Islet precursor cell (in vitro differentiated cells): ENCODE data around the gene UBE2I.
"Not testable (repeated sequence)": the region's sequence is repeated elsewhere in the genome, so short reads cannot be mapped to it uniquely, and the experiment has no call there.

Experiments used
- DNase-seq: peaks from one replicate; pipeline ENCODE4 v3.0.0-alpha.2; 2018

The UBE2I gene

DNA sequence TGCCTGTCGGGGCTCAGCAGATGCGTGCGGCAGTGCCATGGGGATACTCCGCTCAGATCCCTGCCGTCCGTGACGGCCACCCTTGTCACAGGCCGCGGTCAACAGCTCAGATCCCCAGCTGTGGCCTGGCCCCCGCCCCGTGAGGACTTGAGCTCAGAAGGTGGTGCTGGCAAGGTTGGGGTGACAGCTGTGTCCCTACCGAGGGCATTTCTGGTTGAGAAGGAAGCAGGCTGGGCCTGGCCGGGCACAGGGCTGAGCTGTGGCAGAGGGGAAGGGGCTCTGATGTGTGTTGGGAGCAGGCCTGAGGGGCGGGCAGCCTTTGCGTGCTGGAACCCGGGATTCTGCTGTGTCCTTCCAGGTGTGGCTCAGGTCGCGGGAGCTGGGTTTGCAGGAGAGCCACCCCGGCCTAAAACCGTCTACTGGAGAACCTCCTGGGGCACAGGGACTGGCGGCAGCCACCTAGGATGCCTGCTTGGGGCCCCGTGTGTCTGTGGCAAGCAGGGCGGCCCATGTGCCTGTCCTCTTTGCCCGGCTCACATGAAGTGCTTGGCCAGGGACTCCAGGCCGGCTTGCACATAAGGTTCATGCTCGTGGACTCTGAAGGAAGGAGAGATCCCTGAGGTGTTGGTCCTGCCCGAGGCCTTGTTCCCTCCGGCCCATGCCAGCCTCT is 5.1 kb downstream of the UBE2I start:
- DNase-seq, result no peak

DNA sequence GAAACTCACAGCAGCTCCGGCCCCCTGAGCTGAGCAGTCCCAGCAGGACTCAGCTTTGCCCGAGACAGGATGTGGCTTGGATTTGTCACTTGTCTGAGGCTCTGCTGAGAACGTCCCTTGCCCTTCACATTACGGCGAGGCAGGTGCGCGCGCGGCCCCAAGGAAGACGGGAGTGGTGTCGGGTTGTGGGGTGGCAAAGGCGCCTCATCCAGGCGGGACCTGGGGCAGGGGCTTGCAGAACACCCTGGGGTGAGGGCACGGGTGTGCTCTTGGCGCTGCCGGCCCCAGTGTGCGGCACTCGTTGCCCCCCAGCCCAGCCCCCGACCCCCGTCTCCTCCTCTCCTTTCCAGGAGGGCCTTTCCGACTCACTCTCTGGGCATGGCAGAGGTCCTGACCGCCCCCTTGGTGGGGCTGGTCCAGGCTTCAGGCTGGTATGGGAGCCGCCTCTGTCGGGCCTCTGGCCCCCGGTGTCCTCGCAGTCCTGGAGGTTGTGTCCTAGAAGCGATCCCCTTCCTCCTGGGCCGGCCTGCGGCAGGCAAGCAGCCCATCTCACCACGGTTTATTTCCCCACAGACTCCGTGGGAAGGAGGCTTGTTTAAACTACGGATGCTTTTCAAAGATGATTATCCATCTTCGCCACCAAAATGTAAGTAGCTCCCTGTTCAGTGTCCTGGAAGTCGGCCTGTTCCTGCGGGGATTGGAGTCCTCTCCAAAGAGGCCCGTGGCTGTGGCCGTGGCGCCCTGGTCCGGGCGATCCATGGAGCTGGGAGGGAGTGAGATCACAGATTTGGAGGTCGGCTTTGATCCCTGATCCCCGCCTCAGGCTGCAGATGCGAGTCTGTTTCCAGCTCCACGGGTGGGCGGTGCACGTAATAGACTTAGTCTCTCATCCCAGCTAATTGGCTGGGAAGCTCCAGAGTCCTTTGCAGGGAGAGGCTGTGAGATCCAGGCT is 5.9 kb downstream of the UBE2I start:
- DNase-seq, result no peak

DNA sequence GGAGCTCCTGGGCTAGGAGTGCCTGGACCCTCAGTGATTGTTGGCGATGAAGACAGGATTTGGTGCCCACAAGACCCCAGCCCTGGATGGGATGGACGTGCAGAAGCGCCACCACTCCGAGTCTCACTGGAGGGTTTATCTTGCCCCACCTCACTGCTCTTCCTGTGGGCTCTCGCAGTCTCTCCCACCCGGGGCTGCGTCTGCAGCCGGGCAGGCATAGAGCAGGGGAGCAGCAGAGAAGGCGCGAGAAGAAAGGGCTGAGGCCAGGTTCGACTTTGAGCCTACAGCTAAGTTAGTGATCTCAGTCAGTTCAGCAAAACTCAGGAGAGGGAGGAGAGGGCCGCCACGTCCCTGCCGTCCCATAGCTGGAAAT is 6.6 kb downstream of the UBE2I start:
- no peak for DNase-seq

DNA sequence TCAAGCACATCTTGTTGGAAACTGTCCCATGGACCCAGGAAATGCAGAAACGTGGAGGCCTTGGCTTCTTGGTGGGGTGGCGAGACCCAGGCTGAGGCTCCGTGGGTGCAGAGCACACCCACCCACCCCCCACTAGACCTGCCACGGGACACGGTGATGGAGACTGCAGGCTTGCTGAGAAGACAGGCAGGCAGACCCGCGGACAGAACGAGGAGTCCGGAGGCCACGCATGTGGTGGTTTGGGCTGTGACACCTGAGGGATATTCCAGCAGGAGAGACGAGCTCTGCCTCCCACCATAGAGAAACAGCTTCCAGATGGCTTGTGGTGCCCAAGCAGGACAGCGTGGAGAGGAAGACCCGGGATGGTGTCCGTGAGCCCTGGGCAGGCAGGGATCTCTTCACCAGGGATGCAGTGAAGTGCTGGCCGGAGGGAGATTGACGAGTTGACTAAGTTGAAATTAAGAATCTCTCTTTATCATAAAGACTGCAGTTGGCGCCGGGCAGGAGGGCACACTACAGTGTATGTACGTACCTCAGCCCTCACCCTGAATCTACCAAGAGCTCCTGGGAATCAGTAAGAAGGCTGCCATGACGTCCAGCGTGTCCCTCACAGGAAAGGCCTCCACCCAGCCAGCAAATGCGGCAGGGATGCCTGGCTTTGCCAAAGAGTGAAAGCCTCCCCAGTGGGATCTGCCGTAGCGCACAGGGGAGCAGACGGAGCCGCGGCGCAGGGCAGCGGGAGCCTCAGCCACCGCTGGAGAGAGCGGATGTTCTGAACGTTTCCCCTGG is 8.2 kb downstream of the UBE2I start:
- DNase-seq, result no peak

DNA sequence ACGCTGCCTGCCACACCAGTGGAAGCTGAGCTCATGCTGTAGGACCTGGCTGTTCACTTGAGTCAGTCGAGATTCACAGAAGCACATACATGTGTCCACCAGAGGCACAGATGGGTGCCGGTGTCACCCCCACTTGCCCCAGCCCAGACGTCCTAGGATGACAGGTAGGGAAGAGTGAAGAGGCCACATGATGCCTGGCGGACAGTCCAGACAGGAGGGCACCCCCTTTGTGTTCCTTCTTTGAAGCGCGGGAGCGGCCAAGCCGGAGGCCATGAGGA is 8.8 kb downstream of the UBE2I start:
- DNase-seq, result no peak

DNA sequence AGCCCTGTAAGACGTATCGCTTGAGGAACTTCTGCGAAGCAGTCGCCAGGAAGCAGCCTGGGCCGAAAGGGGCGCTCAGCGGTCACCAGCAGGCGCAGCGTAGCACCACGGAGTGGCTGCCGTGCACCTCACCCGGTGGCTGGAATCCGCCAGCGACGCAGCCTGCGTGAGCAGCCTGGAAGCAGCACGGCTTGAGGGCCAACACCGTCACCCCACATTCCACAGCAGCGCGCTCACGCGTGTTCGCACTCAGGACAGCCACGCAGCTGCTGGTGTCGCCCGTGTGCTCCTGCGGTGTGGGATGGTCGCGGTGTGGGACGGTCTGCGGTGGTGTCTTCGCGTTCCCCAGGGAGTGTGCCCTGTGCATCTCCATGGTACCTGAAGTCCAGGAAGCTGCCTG is 9.6 kb downstream of the UBE2I start:
- no peak for DNase-seq

DNA sequence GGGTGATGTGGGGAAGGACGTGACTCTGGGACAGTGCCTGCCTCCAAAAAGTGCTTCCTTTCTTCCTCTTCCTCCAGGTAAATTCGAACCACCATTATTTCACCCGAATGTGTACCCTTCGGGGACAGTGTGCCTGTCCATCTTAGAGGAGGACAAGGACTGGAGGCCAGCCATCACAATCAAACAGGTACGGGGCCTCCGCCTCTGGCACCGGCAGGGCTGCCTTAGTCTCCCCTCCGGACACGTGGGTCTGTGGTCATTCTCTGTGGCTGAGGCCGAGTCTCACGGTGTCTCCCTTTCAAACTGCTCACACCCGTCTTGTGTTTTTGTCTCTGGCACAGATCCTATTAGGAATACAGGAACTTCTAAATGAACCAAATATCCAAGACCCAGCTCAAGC is 10.7 kb downstream of the UBE2I start:
- no peak for DNase-seq

DNA sequence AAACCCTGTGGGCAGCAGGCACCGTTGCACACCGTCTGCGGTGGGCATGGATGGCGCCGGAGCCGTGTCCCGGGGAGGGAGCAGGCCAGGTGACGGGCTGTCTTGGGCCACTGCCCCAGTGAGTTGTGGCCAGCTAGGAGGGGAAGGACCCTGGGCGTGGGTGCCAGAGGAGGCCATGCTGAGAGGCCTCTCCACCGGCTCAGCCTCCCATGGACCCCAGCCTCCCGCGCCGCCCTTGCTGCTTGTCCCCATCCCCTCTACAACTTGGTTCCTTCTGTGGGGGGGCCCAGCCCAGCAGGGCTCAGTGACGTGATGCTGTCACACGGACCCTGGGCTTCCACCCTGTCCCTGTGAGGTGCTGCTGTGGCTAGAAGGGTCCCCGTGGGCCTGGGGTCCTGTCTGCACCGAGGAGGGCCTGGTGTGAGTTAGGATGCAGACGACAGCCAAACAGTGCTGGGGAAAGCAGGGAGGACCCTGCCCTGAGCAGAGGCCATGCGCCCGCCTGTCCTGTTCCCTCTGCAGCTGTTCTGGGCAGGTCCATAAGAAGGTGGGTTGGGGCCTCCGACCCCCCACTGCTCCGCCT is 11.3 kb downstream of the UBE2I start:
- no peak for DNase-seq

DNA sequence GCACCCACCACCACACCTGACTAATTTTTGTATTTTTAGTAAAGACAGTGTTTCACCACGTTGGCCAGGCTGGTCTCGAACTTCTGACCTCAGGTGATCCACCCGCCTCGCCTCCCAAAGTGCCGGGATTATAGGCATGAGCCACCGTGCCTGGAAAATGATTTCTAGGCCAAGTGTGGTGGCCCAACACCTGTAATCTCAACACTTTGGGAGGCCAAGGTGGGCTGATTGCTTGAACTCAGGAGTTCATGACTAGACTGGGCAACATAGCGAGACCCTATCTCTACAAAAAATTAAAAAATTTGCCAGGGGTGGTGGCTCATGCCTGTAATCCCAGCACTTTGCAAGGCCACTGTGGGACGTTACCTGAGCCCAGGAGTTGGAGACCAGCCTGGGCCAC is 13.0 kb downstream of the UBE2I start:
- no peak for DNase-seq

DNA sequence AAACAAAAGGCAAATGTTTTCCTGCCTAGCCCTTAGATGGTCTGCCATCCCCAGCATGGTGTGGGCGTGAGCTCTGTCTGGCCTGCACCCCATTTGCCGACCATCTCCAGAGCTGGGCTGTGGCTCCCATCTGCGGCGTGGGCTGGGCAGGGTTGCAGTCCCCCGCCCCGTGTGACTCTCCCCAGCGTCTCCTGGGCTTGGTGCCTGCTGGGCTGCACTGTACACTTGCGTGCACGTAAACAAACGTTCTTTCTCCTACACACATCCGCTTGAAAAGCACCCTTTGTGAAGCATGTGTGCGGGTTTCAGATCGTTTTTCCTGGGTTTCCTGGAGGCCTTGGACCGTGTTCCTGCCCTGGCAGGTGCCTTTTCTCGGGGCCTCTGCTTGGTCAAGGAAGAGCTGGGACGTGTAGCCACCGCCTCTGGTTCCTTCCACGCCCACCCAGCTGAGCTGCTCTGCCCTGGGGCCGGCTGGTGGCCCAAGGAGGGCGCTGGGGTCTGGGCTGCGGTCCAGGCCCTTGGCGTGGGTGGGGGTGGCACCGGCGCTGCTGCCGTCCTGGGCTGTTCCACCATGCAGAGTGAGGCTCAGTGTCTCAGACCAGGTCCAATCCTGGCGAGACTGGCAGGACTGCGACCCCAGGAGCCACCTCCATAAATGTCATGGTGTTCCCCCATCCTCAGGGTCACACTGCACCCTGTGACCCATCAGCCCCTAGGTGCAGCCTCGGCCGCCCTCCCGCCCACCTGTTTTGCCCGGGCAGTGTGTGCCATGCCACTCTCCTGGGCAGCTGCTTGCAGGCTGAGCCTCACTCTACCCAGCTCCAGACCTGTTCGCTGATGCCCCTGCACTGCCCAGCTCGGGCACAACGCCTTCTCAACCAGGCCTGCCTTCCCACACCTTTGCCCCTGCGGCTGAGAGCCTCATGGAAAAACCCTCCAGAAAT is 14.1 kb downstream of the UBE2I start:
- DNase-seq, result no peak

DNA sequence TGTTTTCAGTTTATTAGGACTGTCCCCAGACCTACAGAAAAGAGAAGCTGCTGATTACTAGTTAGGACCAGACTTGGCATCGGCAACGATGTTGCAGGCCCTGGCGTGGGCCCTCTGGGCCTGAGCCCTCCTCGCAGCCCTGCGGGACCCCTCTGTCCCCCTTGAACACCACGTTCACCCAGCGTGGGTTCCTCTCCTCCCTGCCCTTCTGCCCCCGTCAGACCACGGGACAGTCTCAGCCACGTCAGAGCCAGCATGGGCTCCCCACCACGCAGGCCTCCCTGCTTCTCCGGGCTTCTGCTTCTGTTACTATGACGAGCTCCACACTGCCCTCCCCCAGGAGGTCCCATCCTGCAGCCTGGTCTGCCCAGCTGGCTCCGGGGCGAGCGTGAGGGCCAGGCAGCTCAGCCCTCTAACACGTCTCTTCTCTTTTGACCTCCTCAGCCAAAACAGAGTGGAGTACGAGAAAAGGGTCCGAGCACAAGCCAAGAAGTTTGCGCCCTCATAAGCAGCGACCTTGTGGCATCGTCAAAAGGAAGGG is 14.9 kb downstream of the UBE2I start:
- DNase-seq, result no peak

DNA sequence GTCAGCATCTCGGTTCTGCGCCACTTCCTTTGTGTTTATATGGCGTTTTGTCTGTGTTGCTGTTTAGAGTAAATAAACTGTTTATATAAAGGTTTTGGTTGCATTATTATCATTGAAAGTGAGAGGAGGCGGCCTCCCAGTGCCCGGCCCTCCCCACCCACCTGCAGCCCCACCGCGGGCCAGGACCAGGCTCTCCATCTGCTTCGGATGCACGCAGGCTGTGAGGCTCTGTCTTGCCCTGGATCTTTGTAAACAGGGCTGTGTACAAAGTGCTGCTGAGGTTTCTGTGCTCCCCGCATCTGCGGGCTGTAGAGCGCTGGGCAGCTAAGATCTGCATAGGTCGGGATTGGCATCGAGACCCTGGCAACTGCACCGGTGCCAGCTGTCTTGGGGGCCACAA is 15.8 kb downstream of the UBE2I start:
- no peak for DNase-seq

DNA sequence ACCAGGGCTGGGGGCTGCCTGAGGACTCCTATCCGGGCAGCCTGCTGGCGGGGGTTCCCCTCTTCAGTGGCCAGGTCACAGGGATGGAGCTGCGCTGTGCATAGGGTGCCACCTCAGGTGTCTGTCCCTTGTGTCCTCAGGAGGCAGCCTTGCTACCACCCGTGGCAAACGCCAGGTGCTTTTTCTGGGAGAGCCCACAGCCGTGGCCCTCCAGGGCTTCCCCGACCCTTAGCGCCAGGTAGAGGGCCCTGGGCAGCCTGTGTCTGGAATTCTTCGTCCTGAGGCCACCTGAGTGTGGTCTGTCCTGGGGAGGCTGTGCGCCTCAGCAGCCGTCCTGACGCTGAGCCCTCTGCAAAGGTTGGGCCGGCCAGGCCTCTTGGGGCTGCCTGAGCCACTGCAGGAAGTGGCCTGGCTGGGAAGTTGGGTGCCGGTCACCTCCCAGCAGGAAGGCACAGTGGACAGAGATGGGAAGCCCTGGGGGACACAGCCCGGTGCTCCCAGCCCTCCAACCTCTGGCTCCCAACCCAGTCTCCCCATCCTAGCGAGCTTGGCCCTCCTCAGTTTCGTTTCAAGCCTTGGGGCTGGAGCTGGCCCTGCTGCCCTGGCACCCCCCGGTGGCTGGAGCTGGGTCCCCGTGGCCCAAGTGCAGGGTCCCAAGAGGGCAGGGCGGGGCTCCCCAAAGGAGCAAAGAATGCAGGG is 16.4 kb downstream of the UBE2I start:
- no peak for DNase-seq

DNA sequence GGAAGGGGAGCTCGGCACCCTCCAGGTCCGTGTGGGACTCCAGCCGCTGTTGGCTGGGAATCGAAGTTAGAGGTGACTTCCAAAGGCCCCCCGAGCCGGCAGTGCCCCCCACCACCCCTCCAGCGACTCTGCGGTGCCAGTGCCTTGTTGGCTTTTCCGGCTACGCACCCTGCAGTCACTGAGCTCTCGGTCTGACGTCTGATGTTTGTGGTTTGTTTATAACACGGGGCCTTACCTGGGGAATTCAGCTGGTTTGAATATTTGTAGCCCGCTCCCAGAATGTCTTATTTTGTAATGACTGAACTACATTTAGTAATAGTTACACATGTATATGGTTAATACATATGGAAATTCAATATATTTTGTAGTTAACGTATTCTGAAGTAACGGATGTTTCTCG is 17.0 kb downstream of the UBE2I start:
- DNase-seq, result no peak

DNA sequence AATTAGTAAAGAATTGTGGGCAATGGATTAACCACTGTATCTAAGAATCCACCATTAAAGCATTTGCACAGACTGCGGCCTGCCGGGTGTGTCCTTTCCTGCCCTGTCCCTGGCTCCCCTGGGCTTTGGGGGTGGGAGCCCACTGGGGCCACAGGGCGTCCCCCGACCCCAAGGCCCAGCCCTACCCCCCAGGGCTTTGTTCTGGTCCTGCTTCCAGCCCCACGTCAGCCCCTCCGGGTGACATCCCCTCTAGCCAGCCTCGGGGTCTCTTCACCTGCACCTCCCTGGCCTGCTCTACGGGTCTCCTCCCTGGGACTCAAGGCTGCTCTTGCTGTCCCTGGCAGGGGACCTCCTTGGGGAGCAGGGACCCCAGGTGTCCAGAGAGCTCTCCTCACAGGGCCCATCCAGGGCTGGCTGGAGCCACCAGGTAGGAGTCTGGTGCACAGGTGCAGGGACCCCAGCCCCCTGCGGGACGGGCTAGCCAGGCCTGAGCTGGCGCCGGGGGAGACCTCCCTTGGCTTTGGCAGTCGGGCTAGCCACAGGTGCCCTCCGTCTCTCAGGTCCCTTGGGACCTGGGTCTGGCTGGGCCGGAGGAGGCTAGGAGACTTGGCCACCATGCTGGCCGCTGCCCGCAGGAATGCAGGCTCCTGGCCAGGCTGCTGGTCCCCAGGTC is 17.6 kb downstream of the UBE2I start:
- DNase-seq, result no peak

DNA sequence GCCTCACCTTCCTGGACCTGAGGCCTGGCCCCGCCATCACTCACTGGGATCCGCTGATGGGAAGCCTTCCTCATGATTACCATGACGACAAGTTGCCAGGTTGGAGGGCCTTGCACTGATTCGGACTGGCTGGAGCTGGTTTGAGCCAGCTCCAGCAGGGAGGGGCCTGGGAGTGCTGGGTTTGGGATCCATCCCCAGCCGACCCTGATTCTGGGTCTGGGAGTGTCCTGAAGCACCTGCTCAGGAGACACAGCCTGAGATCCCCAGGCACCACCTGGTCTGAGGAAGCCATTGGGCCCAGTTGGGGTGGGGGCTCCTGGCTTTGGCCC is 18.1 kb downstream of the UBE2I start:
- no peak for DNase-seq

DNA sequence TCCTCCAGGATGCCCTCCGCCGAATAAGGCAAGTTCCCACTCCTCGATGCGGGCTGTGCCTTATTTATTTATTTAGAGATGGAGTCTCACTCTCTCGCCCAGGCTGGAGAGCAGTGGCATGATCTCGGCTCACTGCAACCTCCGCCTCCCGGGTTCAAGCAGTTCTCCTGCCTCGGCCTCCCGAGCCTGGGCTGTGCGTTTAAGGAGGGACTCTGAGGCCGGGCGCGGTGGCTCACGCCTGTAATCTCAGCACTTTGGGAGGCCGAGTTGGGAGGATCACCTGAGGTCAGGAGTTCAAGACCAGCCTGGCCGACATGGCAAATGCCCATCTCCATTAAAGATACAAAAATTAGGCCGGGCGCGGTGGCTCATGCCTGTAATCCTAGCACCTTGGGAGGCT is 18.7 kb downstream of the UBE2I start:
- DNase-seq, result not testable (repeated sequence)

DNA sequence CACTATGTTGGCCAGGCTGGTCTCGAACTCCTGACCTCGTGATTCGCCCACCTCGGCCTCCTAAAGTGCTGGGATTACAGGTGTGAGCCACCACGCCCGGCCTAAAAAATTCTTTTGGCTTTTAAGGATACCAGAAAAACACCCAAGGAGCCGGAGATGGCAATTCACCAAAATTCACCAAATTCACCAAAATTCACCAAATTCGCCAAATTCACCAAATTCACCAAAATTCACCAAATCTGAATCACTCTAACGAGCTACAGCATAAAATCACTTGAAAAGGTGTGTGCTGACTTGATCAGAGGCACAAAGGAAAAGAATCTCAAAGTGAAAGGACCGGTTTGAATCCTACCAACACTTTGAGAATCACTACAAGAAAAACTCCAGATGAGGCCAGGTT is 19.5 kb downstream of the UBE2I start:
- DNase-seq, result not testable (repeated sequence)

DNA sequence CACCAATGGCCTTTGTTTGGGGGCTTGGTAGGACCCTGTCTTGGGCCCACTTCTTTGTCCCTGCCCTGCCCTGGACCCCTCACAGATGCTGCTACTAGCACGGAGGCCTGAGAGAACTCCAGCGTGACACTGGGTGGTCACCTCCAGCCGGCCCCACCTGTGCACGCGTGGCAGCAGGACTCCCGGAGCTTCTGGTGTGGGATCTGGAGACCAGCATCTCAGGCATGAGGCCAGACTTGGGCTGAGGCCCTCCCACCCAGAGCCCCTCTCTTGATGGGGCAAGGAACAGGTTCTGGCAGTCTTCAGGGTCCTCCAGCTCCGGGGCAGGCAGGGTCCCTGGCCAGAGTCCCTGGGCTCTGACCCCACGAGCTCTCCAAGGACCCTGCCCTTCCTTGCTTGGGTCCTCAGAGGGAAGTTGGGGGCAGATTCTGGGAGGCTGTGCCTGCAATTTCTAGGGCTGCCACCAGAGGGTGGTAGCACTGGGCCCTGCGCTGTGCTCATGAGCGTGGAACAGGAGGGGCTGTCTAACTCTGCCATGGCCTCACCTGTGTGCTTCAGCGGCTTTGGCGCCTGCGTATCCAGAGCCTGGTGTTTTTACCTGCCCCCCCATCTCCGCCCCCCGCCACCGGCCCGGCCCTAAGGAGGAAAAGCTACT is 21.0 kb downstream of the UBE2I start:
- no peak for DNase-seq

DNA sequence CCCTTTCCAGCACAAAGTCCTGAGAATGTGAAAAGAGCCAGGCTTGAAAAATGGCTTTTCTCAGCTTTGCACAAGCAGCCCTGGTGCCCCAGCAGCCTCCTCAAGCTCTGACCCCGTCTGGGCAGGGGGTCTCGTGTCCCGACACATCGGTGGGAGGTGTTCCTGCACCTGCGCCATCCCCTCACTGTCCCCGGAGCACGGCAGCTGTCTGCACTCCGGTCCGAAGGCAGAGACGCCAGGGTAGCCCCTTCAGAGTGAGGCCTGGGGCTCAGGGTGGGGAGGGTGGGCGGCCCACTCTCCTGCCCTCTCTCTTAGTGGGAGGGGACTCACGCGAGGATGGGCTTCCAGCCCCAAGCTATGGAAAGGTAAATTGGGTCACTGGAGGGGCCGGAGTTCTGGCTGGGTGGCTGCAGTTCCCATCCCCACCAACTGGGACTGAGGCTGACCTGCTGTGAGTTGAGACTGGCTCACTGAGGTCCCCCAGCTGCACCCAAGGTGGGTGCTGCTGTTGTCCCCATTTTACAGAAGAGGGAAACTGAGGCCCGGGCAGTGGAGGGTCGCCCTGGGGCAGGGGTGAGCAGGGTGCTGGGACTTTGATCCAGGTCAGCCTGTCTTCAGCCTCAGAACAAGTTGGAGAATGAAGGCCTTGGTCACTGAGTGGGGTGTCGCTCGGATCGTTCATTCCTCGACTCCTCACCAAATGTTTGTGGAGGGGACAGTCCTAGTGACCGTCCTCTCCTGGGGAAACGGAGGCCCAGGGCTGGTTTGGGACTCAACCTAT is 21.7 kb downstream of the UBE2I start:
- DNase-seq, result no peak
